Thyroid gland (tissue), 4 donors: ENCODE results near the gene ARSH. TPM values are rescaled to one million over a fixed set of nuclear protein-coding genes. Genes with fewer than 3 reads are reported as not detected.
"Not testable (repeated sequence)": the region's sequence is repeated elsewhere in the genome, so short reads cannot be mapped to it uniquely, and the experiment has no call there.

Experiments used
- DNase-seq, 2 donors: peaks; one replicate each; pipeline ENCODE4 v3.0.0-alpha.2; 2019
- H3K27ac ChIP-seq, 3 donors: fragments of 200-600 bp; sonication (generic); 1 replicate in 2 of 3; 2 replicates in 1 of 3; pipeline ENCODE4 v1.5.1; 2016 to 2019; ENCODE audit warnings: mild to moderate bottlenecking in 1 of 3, moderate library complexity in 1 of 3
- H3K27me3 ChIP-seq: fragments of 200-600 bp; sonication (generic); one replicate; pipeline ENCODE4 v1.5.1; 2019
- H3K36me3 ChIP-seq, 2 donors: fragments of 200-600 bp; sonication (generic); one replicate each; pipeline ENCODE4 v1.5.1; 2016 to 2019
- H3K4me1 ChIP-seq, 2 donors: fragments of 200-600 bp; sonication (generic); one replicate each; pipeline ENCODE4 v1.5.1; 2017 to 2019
- H3K4me3 ChIP-seq, 3 donors: fragments of 200-600 bp; sonication (generic); replicated peaks in 1 of 3; 1 replicate in 2 of 3; 2 replicates in 1 of 3; pipeline ENCODE4 v1.5.1; 2016; ENCODE audit warnings: mild to moderate bottlenecking in 1 of 3
- H3K9me3 ChIP-seq: fragments of 200-600 bp; sonication (generic); one replicate; pipeline ENCODE4 v1.5.1; 2017
- CTCF ChIP-seq, 6 experiments: fragments of 200-600 bp in 3 of 6; fragments of 450-650 bp in 3 of 6; sonication (generic) in 3 of 6; IDR thresholded peaks; one replicate each; pipeline ENCODE4 v1.5.1; 2016 to 2019; ENCODE audit warnings: antibody characterized with exemption in 6 of 6, mild to moderate bottlenecking in 2 of 6, inconsistent platforms in 1 of 6, moderate library complexity in 1 of 6
- POLR2A ChIP-seq, 2 donors: fragments of 450-650 bp; IDR thresholded peaks; one replicate each; pipeline ENCODE4 v1.6.1; 2017; ENCODE audit warnings: antibody characterized with exemption in 2 of 2, mild to moderate bottlenecking in 2 of 2, moderate library complexity in 1 of 2
- WGBS, 2 donors: methylation state at CpG; one replicate each; pipeline ENCODE4 v1.1.5; 2017; 5-methylcytosine and 5-hydroxymethylcytosine counted together
- intact Hi-C: fragments of 100-400 bp; cut with DNase I; formaldehyde crosslinking; loops from one replicate; pipeline ENCODE4 v1.15.1; 2023
- total RNA-seq, 4 donors: library from RNA; depleted of rRNA; stranded (reverse); fragments of >200 nt; gene quantifications; one replicate each; pipeline ENCODE4 v1.2.3, GENCODE V29; 2016

ARSH gene
- total RNA-seq, 4 donors from 2014 or later = 0.71 TPM; not detected in 3

DNA sequence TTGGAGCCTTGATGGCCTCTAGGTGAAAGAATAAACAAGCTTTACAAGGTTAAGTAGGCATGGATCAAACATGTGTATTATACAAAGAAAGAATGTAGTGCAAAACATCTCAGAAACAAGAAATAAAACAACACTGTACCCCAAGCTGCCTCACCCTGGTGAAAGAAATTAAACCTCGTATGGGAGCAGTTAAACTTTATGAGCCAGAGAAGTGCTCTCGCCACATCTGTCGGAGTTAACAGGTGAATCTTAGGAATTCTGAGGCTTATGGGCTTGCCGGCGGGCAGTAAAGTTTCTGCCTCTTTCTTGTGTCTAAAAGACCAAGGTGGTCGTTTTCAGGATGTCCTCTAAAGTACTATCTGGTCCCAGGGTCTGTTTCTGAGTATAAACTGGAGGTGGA lies 34.0 kb upstream of the ARSH start:
- WGBS, 2 donors = 89 to 93% methylated on average over 5 to 6 of the region's 6 CpGs
- H3K27ac ChIP-seq = no peak overlapping the region
- TF ChIP-seq POLR2A (IDR thresholded peaks at IDR 0.05) (no peak), CTCF (IDR thresholded peaks at IDR 0.05) (no peak)
- H3K9me3 ChIP-seq = no peaks in the 10 kb centered on the region
- no peaks in the 10 kb centered on the region for H3K4me1 ChIP-seq
- no peaks in the 10 kb centered on the region for H3K27me3 ChIP-seq
- DNase-seq = no peak
- H3K4me3 ChIP-seq = no peak overlapping the region
- H3K36me3 ChIP-seq = no peaks in the 10 kb centered on the region
- intact Hi-C loops = no loop called here

GRCh38 chrX:2974961-2975360 lies 31.4 kb upstream of the ARSH start:
- Histone ChIP-seq H3K4me1 (no peaks in the 10 kb centered on the region), H3K36me3 (no peaks in the 10 kb centered on the region), H3K4me3 (no peak overlapping the region), H3K27me3 (no peaks in the 10 kb centered on the region), H3K9me3 (no peaks in the 10 kb centered on the region), H3K27ac (no peak overlapping the region)
- DNase-seq = no peak
- intact Hi-C loops = no loop called here
- no peak for TF ChIP-seq POLR2A (IDR thresholded peaks at IDR 0.05)
- TF ChIP-seq CTCF (IDR thresholded peaks at IDR 0.05) = no peak
- 82 to 88% methylated on average over 1 of the region's 1 CpG for WGBS, 2 donors

GRCh38 chrX:2978639-2979038 lies 27.7 kb upstream of the ARSH start:
- intact Hi-C loops, H3K4me1 ChIP-seq, H3K9me3 ChIP-seq, H3K4me3 ChIP-seq, DNase-seq, H3K36me3 ChIP-seq, H3K27ac ChIP-seq, H3K27me3 ChIP-seq: not testable (repeated sequence)
- WGBS, 2 donors = 90 to 93% methylated on average over 3 to 4 of the region's 4 CpGs

- Histone ChIP-seq H3K27ac (no peak overlapping the region), H3K36me3 (no peaks in the 10 kb centered on the region), H3K9me3 (no peaks in the 10 kb centered on the region), H3K4me3 (no peak overlapping the region), H3K4me1 (no peaks in the 10 kb centered on the region), H3K27me3 (no peaks in the 10 kb centered on the region)
- no peak for TF ChIP-seq POLR2A (IDR thresholded peaks at IDR 0.05)
- 85 to 98% methylated on average over 4 of the region's 4 CpGs for WGBS, 2 donors
- DNase-seq = no peak
- intact Hi-C loops = no loop called here
Measured at GRCh38 chrX:2984342-2984741, 22.0 kb upstream of the ARSH start.

- WGBS, 2 donors = 78 to 79% methylated on average over 2 of the region's 2 CpGs
Measured at GRCh38 chrX:2989565-2989964, 16.8 kb upstream of the ARSH start.

DNA sequence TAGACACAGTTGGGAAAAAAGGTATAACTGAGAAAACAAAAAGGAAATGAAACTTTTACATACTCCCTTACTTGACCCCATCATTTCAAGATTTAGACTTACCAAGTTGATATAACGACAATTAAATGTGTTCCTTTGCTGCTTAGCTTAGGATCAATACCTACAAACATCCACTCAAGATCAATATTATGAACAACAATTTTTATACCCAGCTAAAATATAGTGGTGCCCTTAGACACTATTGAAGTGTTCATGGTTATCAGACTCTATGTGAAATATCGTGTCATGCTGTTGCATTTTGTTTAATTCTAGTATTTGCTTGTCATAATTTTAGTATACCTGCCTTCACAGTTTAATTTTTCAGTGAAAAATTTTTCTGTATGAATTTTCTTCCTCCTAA lies 4.2 kb downstream of the ARSH start:
- intact Hi-C loops = no loop called here
- no peak for DNase-seq
- H3K27ac ChIP-seq = no peak overlapping the region
- TF ChIP-seq POLR2A (IDR thresholded peaks at IDR 0.05) (no peak), CTCF (IDR thresholded peaks at IDR 0.05) (no peak)
- WGBS, 2 donors = 91 to 92% methylated on average over 2 of the region's 2 CpGs
- no peaks in the 10 kb centered on the region for H3K9me3 ChIP-seq
- no peaks in the 10 kb centered on the region for H3K36me3 ChIP-seq
- no peak overlapping the region for H3K4me3 ChIP-seq
- no peaks in the 10 kb centered on the region for H3K4me1 ChIP-seq
- no peaks in the 10 kb centered on the region for H3K27me3 ChIP-seq

More at GRCh38 chrX:2989565-2989964, 16.8 kb upstream of the ARSH start:
- H3K27ac ChIP-seq = no peak overlapping the region
- H3K4me3 ChIP-seq = no peak overlapping the region
- no peaks in the 10 kb centered on the region for H3K36me3 ChIP-seq
- H3K9me3 ChIP-seq = no peaks in the 10 kb centered on the region
- intact Hi-C loops = no loop called here
- no peak for DNase-seq
- no peaks in the 10 kb centered on the region for H3K27me3 ChIP-seq
- TF ChIP-seq POLR2A (IDR thresholded peaks at IDR 0.05) (no peak), CTCF (IDR thresholded peaks at IDR 0.05) (no peak)
- no peaks in the 10 kb centered on the region for H3K4me1 ChIP-seq
